ENCODE data around the gene SASH1. TPM values are rescaled to one million over a fixed set of nuclear protein-coding genes. Genes with fewer than 3 reads are reported as not detected.

The SASH1 gene
- total and polyA plus RNA-seq, 2 donors (not counting 1 experiment from before 2014, with no cell fraction given): 38.6 to 44.6 TPM

- H3K79me2 ChIP-seq (ENCODE audit: control insufficient read depth, insufficient read depth, low read length): peaks cover 1% of the 10 kb centered on the region
- no peaks in the 10 kb centered on the region for H3K27me3 ChIP-seq (ENCODE audit: control insufficient read depth, insufficient read depth, low read length)
- H3K9ac ChIP-seq (ENCODE audit: insufficient read depth, low read length): no peak overlapping the region
- H3K4me3 ChIP-seq (replicated peaks in 1 of 4; ENCODE audit: control extremely low read depth in 1 of 4, insufficient read depth in 1 of 4, low read depth in 3 of 4, low read length in 4 of 4): no peak overlapping the region
- TF ChIP-seq CTCF (conservative IDR thresholded peaks at IDR 0.05 in 1 of 2, IDR thresholded peaks at IDR 0.05 in 1 of 2; ENCODE audit: low read depth in 1 of 2, low read length in 2 of 2): no peak
- no peak for TF ChIP-seq EZH2 (IDR thresholded peaks at IDR 0.05; ENCODE audit: low read length, missing control alignments)
- no peaks in the 10 kb centered on the region for H3K9me3 ChIP-seq (ENCODE audit: control insufficient read depth, insufficient read depth, low read depth, low read length)
- no peaks in the 10 kb centered on the region for H4K20me1 ChIP-seq (ENCODE audit: control insufficient read depth, extremely low read depth, insufficient read depth, low read length)
- DNase-seq (ENCODE audit: low read depth in 2 of 2): no peak
- no peak overlapping the region for H2AFZ ChIP-seq (ENCODE audit: low read length)
- peaks cover 5% of the 10 kb centered on the region for H3K4me1 ChIP-seq (ENCODE audit: control insufficient read depth, extremely low read depth, insufficient read depth, low read length)
- no peak overlapping the region for H3K27ac ChIP-seq (ENCODE audit: insufficient read depth, low read length)
- no peaks in the 10 kb centered on the region for H3K36me3 ChIP-seq (ENCODE audit: control insufficient read depth, insufficient read depth, low read length)
- H3K4me2 ChIP-seq (ENCODE audit: extremely low read depth, insufficient read depth, low read length): no peak overlapping the region
Measured at GRCh38 chr6:148425443-148425842, 82.8 kb downstream of the SASH1 start.

- no peaks in the 10 kb centered on the region for H4K20me1 ChIP-seq (ENCODE audit: control insufficient read depth, extremely low read depth, insufficient read depth, low read length)
- peaks cover 1% of the 10 kb centered on the region for H3K79me2 ChIP-seq (ENCODE audit: control insufficient read depth, insufficient read depth, low read length)
- no peaks in the 10 kb centered on the region for H3K9me3 ChIP-seq (ENCODE audit: control insufficient read depth, insufficient read depth, low read depth, low read length)
- H3K9ac ChIP-seq (ENCODE audit: insufficient read depth, low read length): no peak overlapping the region
- DNase-seq (ENCODE audit: low read depth in 2 of 2): no peak
- H3K4me3 ChIP-seq (replicated peaks in 1 of 4; ENCODE audit: control extremely low read depth in 1 of 4, insufficient read depth in 1 of 4, low read depth in 3 of 4, low read length in 4 of 4): no peak overlapping the region
- H3K4me1 ChIP-seq (ENCODE audit: control insufficient read depth, extremely low read depth, insufficient read depth, low read length): peaks cover 5% of the 10 kb centered on the region
- H2AFZ ChIP-seq (ENCODE audit: low read length): no peak overlapping the region
- no peak overlapping the region for H3K4me2 ChIP-seq (ENCODE audit: extremely low read depth, insufficient read depth, low read length)
- no peaks in the 10 kb centered on the region for H3K36me3 ChIP-seq (ENCODE audit: control insufficient read depth, insufficient read depth, low read length)
- no peak for TF ChIP-seq CTCF (conservative IDR thresholded peaks at IDR 0.05 in 1 of 2, IDR thresholded peaks at IDR 0.05 in 1 of 2; ENCODE audit: low read depth in 1 of 2, low read length in 2 of 2)
- TF ChIP-seq EZH2 (IDR thresholded peaks at IDR 0.05; ENCODE audit: low read length, missing control alignments): no peak
- H3K27ac ChIP-seq (ENCODE audit: insufficient read depth, low read length): no peak overlapping the region
- no peaks in the 10 kb centered on the region for H3K27me3 ChIP-seq (ENCODE audit: control insufficient read depth, insufficient read depth, low read length)
Measured at GRCh38 chr6:148426317-148426977, 83.8 kb downstream of the SASH1 start.

GRCh38 chr6:148427333-148427732 is 84.7 kb downstream of the SASH1 start:
- Histone ChIP-seq H3K4me2 (ENCODE audit: extremely low read depth, insufficient read depth, low read length) (no peak overlapping the region), H3K4me3 (replicated peaks in 1 of 4; ENCODE audit: control extremely low read depth in 1 of 4, insufficient read depth in 1 of 4, low read depth in 3 of 4, low read length in 4 of 4) (no peak overlapping the region), H3K27ac (ENCODE audit: insufficient read depth, low read length) (no peak overlapping the region), H3K79me2 (ENCODE audit: control insufficient read depth, insufficient read depth, low read length) (peaks cover 1% of the 10 kb centered on the region), H3K27me3 (ENCODE audit: control insufficient read depth, insufficient read depth, low read length) (no peaks in the 10 kb centered on the region), H4K20me1 (ENCODE audit: control insufficient read depth, extremely low read depth, insufficient read depth, low read length) (no peaks in the 10 kb centered on the region), H3K9ac (ENCODE audit: insufficient read depth, low read length) (no peak overlapping the region), H3K4me1 (ENCODE audit: control insufficient read depth, extremely low read depth, insufficient read depth, low read length) (peaks cover 5% of the 10 kb centered on the region), H2AFZ (ENCODE audit: low read length) (no peak overlapping the region), H3K9me3 (ENCODE audit: control insufficient read depth, insufficient read depth, low read depth, low read length) (no peaks in the 10 kb centered on the region), H3K36me3 (ENCODE audit: control insufficient read depth, insufficient read depth, low read length) (no peaks in the 10 kb centered on the region)
- peak in 1 of 2 donors; percentile 82 for DNase-seq (ENCODE audit: low read depth in 2 of 2)
- TF ChIP-seq EZH2 (IDR thresholded peaks at IDR 0.05; ENCODE audit: low read length, missing control alignments) (no peak), CTCF (conservative IDR thresholded peaks at IDR 0.05 in 1 of 2, IDR thresholded peaks at IDR 0.05 in 1 of 2; ENCODE audit: low read depth in 1 of 2, low read length in 2 of 2) (no peak)
